ENCODE measurements around the gene APH1A. TPM values are rescaled to one million over a fixed set of nuclear protein-coding genes. Genes with fewer than 3 reads are reported as not detected.
"Not testable (repeated sequence)": the region's sequence is repeated elsewhere in the genome, so short reads cannot be mapped to it uniquely, and the experiment has no call there.

Gene APH1A
- total RNA-seq (119 TPM), polyA plus RNA-seq (10 to 100 TPM; 74.0 to 85.0 (median 76.9) TPM)

GRCh38 chr1:150268705-150269403, at the start of gene APH1A:
Gene APH1A, minus strand, starts transcription at chr1:150269016. Its CDS starts 206 bp downstream, at chr1:150268810.
- no peaks in the 10 kb centered on the region for H3K9me3 ChIP-seq (ENCODE audit: control insufficient read depth in 2 of 2, low read length in 2 of 2)
- peak within 1 kb of the TSS; percentile 93 to 99 (median 96) for H3K4me3 Mint-ChIP-seq
- peaks cover 31% of the 10 kb centered on the region for H3K36me3 ChIP-seq (ENCODE audit: control insufficient read depth, insufficient read depth, low read length)
- peaks cover 0 to 2% (median 0%) of the 10 kb centered on the region in 7 donors for H3K9me3 Mint-ChIP-seq
- peak; percentile 86 to 97 (median 90) for DNase-seq
- H3K36me3 Mint-ChIP-seq, result peaks cover 23% of the 10 kb centered on the region
- ATAC-seq (ENCODE audit: low read depth in 2 of 2), result peak; percentile 96
- peak within 1 kb of the TSS; percentile 96 to 99 (median 98) for H3K27ac Mint-ChIP-seq
- H3K27me3 Mint-ChIP-seq, result peaks cover 4% of the 10 kb centered on the region
- H3K4me3 ChIP-seq (ENCODE audit: low read depth, low read length), result peak within 1 kb of the TSS; percentile 91
- no peaks in the 10 kb centered on the region for H3K27me3 ChIP-seq (ENCODE audit: control insufficient read depth, insufficient read depth, low read length)
- H3K27ac ChIP-seq (ENCODE audit: insufficient read depth, low read length, poor library complexity, severe bottlenecking), result peak within 1 kb of the TSS; percentile 93
- H3K4me1 ChIP-seq (ENCODE audit: control insufficient read depth, insufficient read depth, low read length, poor library complexity, severe bottlenecking), result peaks cover 26% of the 10 kb centered on the region
- H3K4me1 Mint-ChIP-seq, result peaks cover 6 to 34% (median 24%) of the 10 kb centered on the region in 4 donors

GRCh38 chr1:150314691-150315090, 45.9 kb upstream of the APH1A start:
- H3K27me3 Mint-ChIP-seq; H3K9me3 Mint-ChIP-seq; H3K4me1 ChIP-seq (ENCODE audit: control insufficient read depth, insufficient read depth, low read length, poor library complexity, severe bottlenecking); H3K4me1 Mint-ChIP-seq; ATAC-seq (ENCODE audit: low read depth in 2 of 2); H3K36me3 ChIP-seq (ENCODE audit: control insufficient read depth, insufficient read depth, low read length); H3K4me3 ChIP-seq (ENCODE audit: low read depth, low read length); H3K27ac ChIP-seq (ENCODE audit: insufficient read depth, low read length, poor library complexity, severe bottlenecking); DNase-seq; H3K9me3 ChIP-seq (ENCODE audit: control insufficient read depth in 2 of 2, low read length in 2 of 2); H3K27me3 ChIP-seq (ENCODE audit: control insufficient read depth, insufficient read depth, low read length); H3K4me3 Mint-ChIP-seq; H3K36me3 Mint-ChIP-seq: not testable (repeated sequence)
- peak overlapping the region in 1 of 3 donors; percentile 33 for H3K27ac Mint-ChIP-seq

- H3K27ac Mint-ChIP-seq, result no peak overlapping the region
- ATAC-seq (ENCODE audit: low read depth in 2 of 2) (no peak), DNase-seq (no peak)
- H3K36me3 Mint-ChIP-seq, result peaks cover 11% of the 10 kb centered on the region
- Histone ChIP-seq H3K9me3 (ENCODE audit: control insufficient read depth in 2 of 2, low read length in 2 of 2) (no peaks in the 10 kb centered on the region), H3K4me3 (ENCODE audit: low read depth, low read length) (no peak overlapping the region), H3K27ac (ENCODE audit: insufficient read depth, low read length, poor library complexity, severe bottlenecking) (no peak overlapping the region), H3K4me1 (ENCODE audit: control insufficient read depth, insufficient read depth, low read length, poor library complexity, severe bottlenecking) (no peaks in the 10 kb centered on the region), H3K27me3 (ENCODE audit: control insufficient read depth, insufficient read depth, low read length) (no peaks in the 10 kb centered on the region), H3K36me3 (ENCODE audit: control insufficient read depth, insufficient read depth, low read length) (peaks cover 6% of the 10 kb centered on the region)
- H3K9me3 Mint-ChIP-seq, result no peaks in the 10 kb centered on the region
- H3K27me3 Mint-ChIP-seq, result no peaks in the 10 kb centered on the region
- no peak overlapping the region for H3K4me3 Mint-ChIP-seq
- H3K4me1 Mint-ChIP-seq, result no peaks in the 10 kb centered on the region
These were observed 42.9 kb upstream of the APH1A start for GRCh38 chr1:150311762-150312161.

GRCh38 chr1:150309758-150310508, 41.1 kb upstream of the APH1A start:
- Mint-ChIP-seq H3K27ac (peak overlapping the region in 1 of 3 donors; percentile 49), H3K36me3 (peaks cover 15% of the 10 kb centered on the region), H3K9me3 (no peaks in the 10 kb centered on the region), H3K27me3 (no peaks in the 10 kb centered on the region), H3K4me1 (peaks cover 0 to 1% (median 0%) of the 10 kb centered on the region in 4 donors), H3K4me3 (no peak overlapping the region)
- H3K36me3 ChIP-seq (ENCODE audit: control insufficient read depth, insufficient read depth, low read length), result peaks cover 6% of the 10 kb centered on the region
- ATAC-seq (ENCODE audit: low read depth in 2 of 2) (no peak), DNase-seq (no peak)
- H3K4me3 ChIP-seq (ENCODE audit: low read depth, low read length), result no peak overlapping the region
- H3K27me3 ChIP-seq (ENCODE audit: control insufficient read depth, insufficient read depth, low read length), result no peaks in the 10 kb centered on the region
- H3K4me1 ChIP-seq (ENCODE audit: control insufficient read depth, insufficient read depth, low read length, poor library complexity, severe bottlenecking), result no peaks in the 10 kb centered on the region
- H3K9me3 ChIP-seq (ENCODE audit: control insufficient read depth in 2 of 2, low read length in 2 of 2), result no peaks in the 10 kb centered on the region
- H3K27ac ChIP-seq (ENCODE audit: insufficient read depth, low read length, poor library complexity, severe bottlenecking), result no peak overlapping the region

GRCh38 chr1:150308585-150308984, 39.8 kb upstream of the APH1A start:
- not testable (repeated sequence) for H3K27ac Mint-ChIP-seq

GRCh38 chr1:150302902-150303301, 34.1 kb upstream of the APH1A start:
- no peak overlapping the region for H3K4me3 Mint-ChIP-seq
- H3K9me3 ChIP-seq (ENCODE audit: control insufficient read depth in 2 of 2, low read length in 2 of 2), result no peaks in the 10 kb centered on the region
- DNase-seq, result no peak
- H3K9me3 Mint-ChIP-seq, result no peaks in the 10 kb centered on the region
- no peak overlapping the region for H3K27ac Mint-ChIP-seq
- H3K4me1 Mint-ChIP-seq, result peaks cover 6 to 13% (median 8%) of the 10 kb centered on the region in 4 donors
- H3K4me1 ChIP-seq (ENCODE audit: control insufficient read depth, insufficient read depth, low read length, poor library complexity, severe bottlenecking), result no peaks in the 10 kb centered on the region
- no peaks in the 10 kb centered on the region for H3K27me3 Mint-ChIP-seq
- ATAC-seq (ENCODE audit: low read depth in 2 of 2), result no peak
- H3K4me3 ChIP-seq (ENCODE audit: low read depth, low read length), result no peak overlapping the region
- peaks cover 18% of the 10 kb centered on the region for H3K36me3 ChIP-seq (ENCODE audit: control insufficient read depth, insufficient read depth, low read length)
- no peaks in the 10 kb centered on the region for H3K27me3 ChIP-seq (ENCODE audit: control insufficient read depth, insufficient read depth, low read length)
- H3K36me3 Mint-ChIP-seq, result peaks cover 30% of the 10 kb centered on the region
- no peak overlapping the region for H3K27ac ChIP-seq (ENCODE audit: insufficient read depth, low read length, poor library complexity, severe bottlenecking)

More at GRCh38 chr1:150308585-150308984, 39.8 kb upstream of the APH1A start:
- not testable (repeated sequence) for H3K27ac ChIP-seq (ENCODE audit: insufficient read depth, low read length, poor library complexity, severe bottlenecking); H3K27me3 ChIP-seq (ENCODE audit: control insufficient read depth, insufficient read depth, low read length); H3K27me3 Mint-ChIP-seq; H3K9me3 ChIP-seq (ENCODE audit: control insufficient read depth in 2 of 2, low read length in 2 of 2); H3K36me3 ChIP-seq (ENCODE audit: control insufficient read depth, insufficient read depth, low read length); H3K4me3 Mint-ChIP-seq; H3K4me1 Mint-ChIP-seq; H3K4me3 ChIP-seq (ENCODE audit: low read depth, low read length); H3K9me3 Mint-ChIP-seq; DNase-seq; ATAC-seq (ENCODE audit: low read depth in 2 of 2); H3K4me1 ChIP-seq (ENCODE audit: control insufficient read depth, insufficient read depth, low read length, poor library complexity, severe bottlenecking)
- H3K36me3 Mint-ChIP-seq, result peaks cover 15% of the 10 kb centered on the region

GRCh38 chr1:150302338-150302737, 33.5 kb upstream of the APH1A start:
- Mint-ChIP-seq H3K4me3 (no peak overlapping the region), H3K27ac (peak overlapping the region in 1 of 3 donors; percentile 13), H3K4me1 (peaks cover 8 to 13% (median 10%) of the 10 kb centered on the region in 4 donors), H3K9me3 (no peaks in the 10 kb centered on the region), H3K27me3 (no peaks in the 10 kb centered on the region), H3K36me3 (peaks cover 28% of the 10 kb centered on the region)
- Histone ChIP-seq H3K9me3 (ENCODE audit: control insufficient read depth in 2 of 2, low read length in 2 of 2) (no peaks in the 10 kb centered on the region), H3K4me1 (ENCODE audit: control insufficient read depth, insufficient read depth, low read length, poor library complexity, severe bottlenecking) (no peaks in the 10 kb centered on the region), H3K27me3 (ENCODE audit: control insufficient read depth, insufficient read depth, low read length) (no peaks in the 10 kb centered on the region), H3K4me3 (ENCODE audit: low read depth, low read length) (no peak overlapping the region), H3K36me3 (ENCODE audit: control insufficient read depth, insufficient read depth, low read length) (peaks cover 17% of the 10 kb centered on the region), H3K27ac (ENCODE audit: insufficient read depth, low read length, poor library complexity, severe bottlenecking) (no peak overlapping the region)
- ATAC-seq (ENCODE audit: low read depth in 2 of 2) (no peak), DNase-seq (no peak)
